ENCODE data around the gene ZNF460. TPM values are rescaled to one million over a fixed set of nuclear protein-coding genes. Genes with fewer than 3 reads are reported as not detected.

Gene ZNF460
- total RNA-seq, 1 experiment from 2014 or later = 62.9 TPM

GRCh38 chr19:57319869-57320179, 39.5 kb downstream of the ZNF460 start (continued):
- TF ChIP-seq ATF2 (CRISPR knock-in tag; IDR thresholded peaks at IDR 0.05; ENCODE audit: borderline replicate concordance, low read depth) = no peak
- no peak for TF ChIP-seq MXD4 (CRISPR knock-in tag; IDR thresholded peaks at IDR 0.05; ENCODE audit: borderline replicate concordance)
- TF ChIP-seq, protein P1, sequence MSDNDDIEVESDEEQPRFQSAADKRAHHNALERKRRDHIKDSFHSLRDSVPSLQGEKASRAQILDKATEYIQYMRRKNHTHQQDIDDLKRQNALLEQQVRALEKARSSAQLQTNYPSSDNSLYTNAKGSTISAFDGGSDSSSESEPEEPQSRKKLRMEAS (CRISPR knock-in tag; IDR thresholded peaks at IDR 0.05) = no peak
- TF ChIP-seq ESRRA (CRISPR knock-in tag; IDR thresholded peaks at IDR 0.05; ENCODE audit: borderline replicate concordance) = no peak
- no peak for TF ChIP-seq PRDM15 (CRISPR knock-in tag; IDR thresholded peaks at IDR 0.05)
- TF ChIP-seq FOXP1 (CRISPR knock-in tag; IDR thresholded peaks at IDR 0.05; ENCODE audit: borderline replicate concordance) = no peak

GRCh38 chr19:57320180-57321084, 40.1 kb downstream of the ZNF460 start, which contains the start of gene ZNF543:
Gene ZNF543 (plus strand): TSS chr19:57320472. CDS start chr19:57320854, 382 bp downstream.
- ATAC-seq (peak; percentile 93), DNase-seq (ENCODE audit: low spot score) (peak; percentile 97)
- CTCF ChIA-PET = interaction anchor here (0.6 to 1.1 kb wide), 2 partner anchors 31 to 361 kb away, joined by 3 to 5 read pairs; partner anchors contain the start of gene ZNF551
- Mint-ChIP-seq H3K27me3 (ENCODE audit: low read depth) (peaks cover 20% of the 10 kb centered on the region), H3K36me3 (peaks cover 16% of the 10 kb centered on the region), H3K9me3 (no peaks in the 10 kb centered on the region), H3K27ac (peak within 1 kb of the TSS; percentile 98), H3K4me1 (peaks cover 18% of the 10 kb centered on the region), H3K4me3 (peak within 1 kb of the TSS; percentile 87)
- POLR2A ChIA-PET = interaction anchor here (0.6 to 0.7 kb wide), 3 partner anchors 115 to 367 kb away, joined by 3 read pairs; no protein-coding TSS in a partner anchor
- TF ChIP-seq ZNF219 (CRISPR knock-in tag; IDR thresholded peaks at IDR 0.05; ENCODE audit: borderline replicate concordance) = no peak
- no peak for TF ChIP-seq NR1H2 (CRISPR knock-in tag; IDR thresholded peaks at IDR 0.05)
- peak; percentile 75 for TF ChIP-seq GABPB1 (CRISPR knock-in tag; IDR thresholded peaks at IDR 0.05)
- peak; percentile 64 for TF ChIP-seq FOXK1 (CRISPR knock-in tag; IDR thresholded peaks at IDR 0.05)
- TF ChIP-seq, protein P2, sequence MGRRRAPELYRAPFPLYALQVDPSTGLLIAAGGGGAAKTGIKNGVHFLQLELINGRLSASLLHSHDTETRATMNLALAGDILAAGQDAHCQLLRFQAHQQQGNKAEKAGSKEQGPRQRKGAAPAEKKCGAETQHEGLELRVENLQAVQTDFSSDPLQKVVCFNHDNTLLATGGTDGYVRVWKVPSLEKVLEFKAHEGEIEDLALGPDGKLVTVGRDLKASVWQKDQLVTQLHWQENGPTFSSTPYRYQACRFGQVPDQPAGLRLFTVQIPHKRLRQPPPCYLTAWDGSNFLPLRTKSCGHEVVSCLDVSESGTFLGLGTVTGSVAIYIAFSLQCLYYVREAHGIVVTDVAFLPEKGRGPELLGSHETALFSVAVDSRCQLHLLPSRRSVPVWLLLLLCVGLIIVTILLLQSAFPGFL (CRISPR knock-in tag; IDR thresholded peaks at IDR 0.05; ENCODE audit: borderline replicate concordance) = no peak
- TF ChIP-seq CREB1 (CRISPR knock-in tag; IDR thresholded peaks at IDR 0.05) = 0 out of 2 replicates have a peak, but pooled peaks have one; percentile 33
- TF ChIP-seq ZSCAN18 (CRISPR knock-in tag; IDR thresholded peaks at IDR 0.05) = no peak
- TF ChIP-seq ETV6 (CRISPR knock-in tag; IDR thresholded peaks at IDR 0.05) = no peak
- TF ChIP-seq, protein P3, sequence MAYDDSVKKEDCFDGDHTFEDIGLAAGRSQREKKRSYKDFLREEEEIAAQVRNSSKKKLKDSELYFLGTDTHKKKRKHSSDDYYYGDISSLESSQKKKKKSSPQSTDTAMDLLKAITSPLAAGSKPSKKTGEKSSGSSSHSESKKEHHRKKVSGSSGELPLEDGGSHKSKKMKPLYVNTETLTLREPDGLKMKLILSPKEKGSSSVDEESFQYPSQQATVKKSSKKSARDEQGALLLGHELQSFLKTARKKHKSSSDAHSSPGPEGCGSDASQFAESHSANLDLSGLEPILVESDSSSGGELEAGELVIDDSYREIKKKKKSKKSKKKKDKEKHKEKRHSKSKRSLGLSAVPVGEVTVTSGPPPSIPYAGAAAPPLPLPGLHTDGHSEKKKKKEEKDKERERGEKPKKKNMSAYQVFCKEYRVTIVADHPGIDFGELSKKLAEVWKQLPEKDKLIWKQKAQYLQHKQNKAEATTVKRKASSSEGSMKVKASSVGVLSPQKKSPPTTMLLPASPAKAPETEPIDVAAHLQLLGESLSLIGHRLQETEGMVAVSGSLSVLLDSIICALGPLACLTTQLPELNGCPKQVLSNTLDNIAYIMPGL (CRISPR knock-in tag; IDR thresholded peaks at IDR 0.05) = 0 out of 2 replicates have a peak, but pooled peaks have one; percentile 31
- no peak for TF ChIP-seq E2F5 (CRISPR knock-in tag; IDR thresholded peaks at IDR 0.05)
- TF ChIP-seq SP1 (CRISPR knock-in tag; conservative IDR thresholded peaks at IDR 0.05) = peak; percentile 86
- TF ChIP-seq, protein P4, sequence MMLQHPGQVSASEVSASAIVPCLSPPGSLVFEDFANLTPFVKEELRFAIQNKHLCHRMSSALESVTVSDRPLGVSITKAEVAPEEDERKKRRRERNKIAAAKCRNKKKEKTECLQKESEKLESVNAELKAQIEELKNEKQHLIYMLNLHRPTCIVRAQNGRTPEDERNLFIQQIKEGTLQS (CRISPR knock-in tag; conservative IDR thresholded peaks at IDR 0.05) = no peak
- peak; percentile 94 for TF ChIP-seq CREM (CRISPR knock-in tag; IDR thresholded peaks at IDR 0.05)
- TF ChIP-seq ZNF263 (CRISPR knock-in tag; IDR thresholded peaks at IDR 0.05; ENCODE audit: low read depth) = no peak
- TF ChIP-seq, protein P5, sequence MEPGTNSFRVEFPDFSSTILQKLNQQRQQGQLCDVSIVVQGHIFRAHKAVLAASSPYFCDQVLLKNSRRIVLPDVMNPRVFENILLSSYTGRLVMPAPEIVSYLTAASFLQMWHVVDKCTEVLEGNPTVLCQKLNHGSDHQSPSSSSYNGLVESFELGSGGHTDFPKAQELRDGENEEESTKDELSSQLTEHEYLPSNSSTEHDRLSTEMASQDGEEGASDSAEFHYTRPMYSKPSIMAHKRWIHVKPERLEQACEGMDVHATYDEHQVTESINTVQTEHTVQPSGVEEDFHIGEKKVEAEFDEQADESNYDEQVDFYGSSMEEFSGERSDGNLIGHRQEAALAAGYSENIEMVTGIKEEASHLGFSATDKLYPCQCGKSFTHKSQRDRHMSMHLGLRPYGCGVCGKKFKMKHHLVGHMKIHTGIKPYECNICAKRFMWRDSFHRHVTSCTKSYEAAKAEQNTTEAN (CRISPR knock-in tag; IDR thresholded peaks at IDR 0.05) = no peak

All from WTC11 (cell line).